Measurements from ENCODE around the gene CBL.
"Not testable (repeated sequence)": the region's sequence is repeated elsewhere in the genome, so short reads cannot be mapped to it uniquely, and the experiment has no call there.

The CBL gene

DNA sequence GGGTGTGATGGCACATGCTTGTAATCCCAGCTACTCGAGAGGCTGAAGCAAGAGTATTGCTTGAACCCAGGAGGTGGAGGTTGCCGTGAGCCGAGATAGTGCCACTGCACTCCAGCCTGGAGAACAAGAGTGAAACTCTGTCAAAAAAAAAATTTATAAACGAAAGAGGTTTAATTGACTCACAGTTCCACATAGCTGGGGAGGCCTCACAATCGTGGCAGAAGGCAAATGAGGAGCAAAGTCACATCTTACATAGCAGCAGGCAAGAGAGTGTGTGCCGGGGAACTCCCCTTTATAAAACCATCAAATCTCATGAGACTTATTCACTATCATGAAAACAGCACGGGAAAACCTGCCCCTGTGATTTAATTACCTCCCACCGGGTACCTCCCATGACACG is 21.7 kb upstream of the CBL start:
- DNase-seq (ENCODE audit: low read depth in 2 of 3, low spot score in 2 of 3): not testable (repeated sequence)

DNA sequence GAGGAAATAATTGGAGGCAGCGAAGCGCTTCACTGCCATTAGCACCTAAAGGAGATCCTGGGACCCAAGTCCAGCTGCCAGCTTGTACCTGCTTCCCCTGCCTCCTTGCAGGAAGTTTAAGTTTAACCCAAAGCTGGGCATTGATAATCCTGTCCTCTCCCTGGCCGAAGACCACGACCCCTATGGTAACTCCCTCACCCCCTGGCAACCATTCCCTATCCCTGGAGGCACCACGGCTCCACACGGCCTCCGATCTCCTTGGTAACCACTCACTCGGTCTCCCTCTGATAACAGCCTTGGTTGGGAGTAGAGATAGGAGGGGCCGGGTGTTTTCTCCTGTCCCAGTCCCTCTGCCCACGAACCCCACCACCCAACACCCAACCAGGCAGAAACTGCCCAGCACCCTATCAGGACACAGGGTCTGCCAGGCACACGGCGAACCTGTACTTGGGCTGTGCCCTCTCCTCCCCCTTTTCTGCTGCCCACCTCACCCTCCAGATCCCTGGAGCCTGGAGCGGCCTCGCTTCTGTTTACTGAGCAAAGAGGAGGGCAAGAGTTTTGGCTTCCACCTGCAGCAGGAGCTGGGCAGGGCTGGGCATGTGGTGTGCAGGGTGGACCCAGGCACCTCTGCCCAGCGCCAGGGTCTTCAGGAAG is 20.0 kb upstream of the CBL start:
- DNase-seq (ENCODE audit: low read depth in 2 of 3, low spot score in 2 of 3): no peak

DNA sequence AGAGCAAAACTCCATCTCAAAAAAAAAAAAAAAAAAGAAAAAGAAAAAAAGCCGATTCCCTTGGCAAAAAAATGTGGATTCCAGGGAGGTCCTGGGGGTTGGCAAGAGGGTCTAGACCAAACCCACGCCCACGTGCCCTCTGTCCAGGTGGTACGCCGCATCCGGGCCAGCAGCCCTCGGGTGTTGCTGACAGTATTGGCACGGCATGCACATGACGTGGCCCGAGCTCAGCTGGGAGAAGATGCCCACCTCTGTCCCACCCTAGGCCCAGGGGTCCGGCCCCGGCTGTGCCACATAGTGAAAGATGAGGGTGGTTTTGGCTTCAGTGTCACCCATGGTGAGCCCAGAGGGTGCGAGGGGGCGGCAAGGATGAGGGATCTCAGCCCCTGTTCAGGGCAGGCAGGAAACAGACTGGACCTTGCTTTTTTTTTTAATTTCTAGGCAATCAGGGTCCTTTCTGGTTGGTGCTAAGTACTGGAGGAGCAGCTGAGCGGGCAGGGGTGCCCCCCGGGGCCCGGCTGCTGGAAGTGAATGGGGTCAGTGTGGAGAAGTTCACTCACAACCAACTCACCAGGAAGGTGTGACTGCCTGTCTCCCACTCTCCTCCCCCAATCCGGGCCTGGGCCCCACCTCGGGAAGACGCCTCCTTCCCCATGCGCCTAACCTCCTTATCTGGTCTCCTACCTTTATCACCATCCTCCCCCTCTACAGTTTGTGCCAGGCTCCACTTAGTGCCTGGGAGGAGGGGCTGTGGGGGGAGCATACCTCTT is 18.8 kb upstream of the CBL start:
- no peak for DNase-seq (ENCODE audit: low read depth in 2 of 3, low spot score in 2 of 3)

DNA sequence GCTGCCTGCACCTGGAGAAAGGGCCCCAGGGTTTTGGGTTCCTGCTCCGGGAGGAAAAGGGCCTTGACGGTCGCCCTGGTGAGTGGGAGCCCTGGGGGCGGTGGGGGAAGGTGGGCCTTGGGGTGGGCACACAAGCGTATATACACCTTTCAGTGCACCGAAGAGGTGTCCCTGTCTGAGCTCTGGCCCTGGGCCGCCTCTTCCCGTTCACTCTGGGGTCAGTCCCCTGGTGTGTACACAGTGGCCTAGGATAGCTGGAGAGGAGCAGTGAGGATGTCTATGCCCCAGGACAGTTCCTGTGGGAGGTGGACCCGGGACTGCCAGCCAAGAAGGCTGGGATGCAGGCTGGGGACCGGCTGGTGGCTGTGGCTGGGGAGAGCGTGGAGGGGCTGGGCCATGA is 18.1 kb upstream of the CBL start:
- no peak for DNase-seq (ENCODE audit: low read depth in 2 of 3, low spot score in 2 of 3)

DNA sequence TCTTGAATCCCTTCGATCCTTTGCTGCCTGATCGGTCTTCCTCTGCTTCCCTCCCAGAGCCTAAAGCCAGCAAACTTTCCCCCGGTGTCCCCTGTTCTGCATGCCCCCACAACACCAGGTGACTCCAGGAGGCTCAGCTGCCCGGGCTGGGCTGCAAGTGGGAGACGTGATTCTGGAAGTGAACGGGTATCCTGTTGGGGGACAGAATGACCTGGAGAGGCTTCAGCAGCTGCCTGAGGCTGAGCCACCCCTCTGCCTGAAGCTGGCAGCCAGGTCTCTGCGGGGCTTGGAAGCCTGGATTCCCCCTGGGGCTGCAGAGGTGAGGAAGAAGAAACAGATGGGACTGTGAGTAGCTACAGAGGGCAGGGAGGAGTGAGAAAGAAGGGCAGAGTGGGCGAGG is 17.3 kb upstream of the CBL start:
- no peak for DNase-seq (ENCODE audit: low read depth in 2 of 3, low spot score in 2 of 3)

DNA sequence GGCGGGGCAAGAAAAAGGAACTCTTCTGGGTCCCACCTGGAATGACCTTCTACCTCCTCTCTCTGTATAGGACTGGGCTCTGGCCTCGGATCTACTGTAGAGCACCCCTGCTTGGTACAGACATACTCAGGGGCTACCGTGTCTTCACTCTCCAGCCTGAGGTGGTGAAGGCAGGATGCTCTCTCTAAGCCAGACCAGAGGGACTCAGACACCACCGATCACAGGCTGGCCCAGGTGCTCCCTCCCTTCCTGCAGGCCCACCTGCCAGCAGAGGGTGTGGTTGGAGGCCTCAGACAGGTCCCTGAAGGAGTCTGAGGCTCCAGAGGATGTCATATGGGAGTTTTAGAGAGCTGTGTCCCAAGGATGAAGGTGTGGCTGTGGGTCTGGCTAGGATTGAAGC is 16.7 kb upstream of the CBL start:
- DNase-seq (ENCODE audit: low read depth in 2 of 3, low spot score in 2 of 3): no peak

DNA sequence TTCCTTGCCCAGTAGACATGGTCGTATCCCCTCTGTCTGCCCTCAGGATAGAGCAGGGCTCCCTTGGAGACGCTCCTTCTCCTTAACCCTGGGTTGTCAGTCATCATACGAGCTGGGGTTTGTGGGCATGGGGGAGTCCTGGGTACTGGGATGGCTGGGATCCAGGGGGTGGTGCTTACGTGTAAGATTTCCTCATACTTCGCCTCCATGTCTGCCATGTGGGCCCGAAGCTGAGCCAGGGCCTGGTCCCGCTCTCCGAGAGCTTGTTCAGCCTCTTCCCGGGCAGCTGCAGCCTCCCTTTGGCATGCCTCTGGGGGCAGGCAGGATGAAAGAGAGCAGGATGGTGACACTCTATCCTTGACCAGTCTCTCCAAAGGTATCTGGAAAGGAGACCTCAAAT is 15.6 kb upstream of the CBL start:
- no peak for DNase-seq (ENCODE audit: low read depth in 2 of 3, low spot score in 2 of 3)

DNA sequence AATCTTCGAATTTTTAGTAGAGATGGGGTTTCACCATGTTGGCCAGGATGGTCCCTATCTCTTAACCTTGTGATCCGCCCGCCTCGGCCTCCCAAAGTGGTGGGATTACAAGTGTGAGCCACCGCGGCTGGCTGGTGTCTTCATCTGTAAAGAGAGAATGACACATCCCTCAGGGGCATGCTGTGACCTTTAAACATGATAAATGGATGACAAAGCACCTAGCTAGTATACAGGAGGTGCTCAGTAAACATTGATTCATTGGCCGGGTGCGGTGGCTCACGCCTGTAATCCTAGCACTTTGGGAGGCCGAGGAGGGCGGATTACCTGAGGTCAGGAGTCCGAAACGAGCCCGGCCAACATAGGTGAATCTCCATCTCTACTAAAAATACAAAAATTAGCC is 14.9 kb upstream of the CBL start:
- DNase-seq (ENCODE audit: low read depth in 2 of 3, low spot score in 2 of 3): not testable (repeated sequence)

DNA sequence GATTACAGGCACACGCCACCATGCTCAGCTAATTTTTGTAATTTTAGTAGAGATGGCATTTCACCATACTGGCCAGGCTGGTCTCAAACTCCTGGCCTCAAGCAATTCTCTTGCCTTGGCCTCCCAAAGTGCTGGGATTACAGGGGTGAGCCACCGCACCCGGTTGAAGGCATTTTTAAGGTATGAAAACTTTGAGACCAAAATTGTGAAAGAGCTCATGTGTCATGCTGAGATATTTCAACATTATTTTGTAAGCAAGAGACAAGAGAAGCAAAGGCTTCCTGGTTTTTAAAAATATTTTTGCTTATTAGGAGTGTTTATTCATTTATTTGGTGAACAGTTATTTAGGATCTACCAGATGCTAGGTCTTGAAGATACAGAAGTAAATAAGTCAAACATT is 14.0 kb upstream of the CBL start:
- no peak for DNase-seq (ENCODE audit: low read depth in 2 of 3, low spot score in 2 of 3)

DNA sequence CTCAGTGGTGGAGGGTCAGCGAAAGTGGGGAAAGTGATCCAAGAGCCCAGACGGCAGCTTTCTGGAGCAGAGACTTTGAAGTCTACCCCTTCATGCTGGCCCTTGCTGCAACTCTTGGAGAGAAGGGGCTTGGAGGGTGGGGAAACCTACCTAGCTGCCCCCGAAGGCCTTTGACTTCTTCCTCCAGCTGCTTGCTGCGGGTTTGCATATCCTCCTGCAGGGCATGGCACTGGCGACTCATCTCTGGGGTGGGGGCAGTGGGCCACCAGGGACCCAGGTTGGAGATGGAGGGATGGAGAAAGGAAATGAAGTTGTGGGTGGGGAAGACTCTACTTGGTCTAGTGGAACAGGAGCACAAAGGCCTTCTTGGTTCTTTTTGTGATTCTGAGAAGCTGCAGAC is 13.1 kb upstream of the CBL start:
- DNase-seq (ENCODE audit: low read depth in 2 of 3, low spot score in 2 of 3): no peak

DNA sequence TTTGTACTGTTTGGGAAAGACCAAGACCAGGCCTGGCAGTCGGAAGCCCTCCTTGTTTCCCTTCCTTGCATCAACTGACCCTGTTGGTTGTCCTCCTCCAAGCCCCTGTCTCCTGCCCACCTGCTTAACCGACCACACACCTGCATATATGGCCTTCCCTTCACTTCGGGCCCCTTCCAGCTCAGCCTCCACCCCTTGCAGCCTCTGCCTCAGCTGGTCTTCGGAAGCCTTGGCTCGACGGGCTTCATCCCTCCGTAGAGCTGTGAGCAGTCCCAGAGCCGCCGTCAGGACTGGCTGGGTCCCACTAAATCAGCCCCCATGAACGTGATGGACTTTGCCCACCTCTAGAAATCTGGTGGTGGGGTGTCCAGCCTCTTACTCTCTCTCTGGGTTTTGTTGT is 12.5 kb upstream of the CBL start:
- DNase-seq (ENCODE audit: low read depth in 2 of 3, low spot score in 2 of 3): no peak

DNA sequence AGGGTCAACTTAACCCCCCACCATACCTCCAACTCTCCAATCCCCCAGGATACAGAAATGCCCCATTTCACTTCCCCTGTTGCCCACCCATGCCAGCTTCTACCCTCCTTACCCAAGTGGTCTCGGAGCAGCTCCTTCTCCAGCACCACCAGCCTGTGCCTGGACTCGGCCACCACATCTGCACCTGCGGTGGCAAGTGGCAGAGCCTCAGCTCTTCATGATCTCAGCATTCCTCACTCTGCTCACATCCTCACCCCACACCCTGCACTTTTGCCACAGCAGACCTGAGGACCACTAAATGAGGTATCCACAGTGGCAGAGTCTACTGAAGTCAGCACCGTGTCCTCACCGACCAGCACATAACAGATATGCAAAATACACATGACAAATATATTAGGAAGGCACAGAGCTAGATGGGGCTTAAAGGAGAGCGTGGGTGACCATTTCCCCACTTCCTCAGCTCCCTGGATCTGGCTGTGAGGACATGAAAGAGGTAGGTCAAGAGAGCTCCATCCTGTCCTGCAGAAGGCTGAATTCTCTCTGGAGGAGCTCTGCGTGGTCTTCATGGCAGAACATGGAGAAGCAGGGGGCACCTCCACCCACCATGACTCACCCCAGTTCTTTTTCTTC is 11.2 kb upstream of the CBL start:
- DNase-seq (ENCODE audit: low read depth in 2 of 3, low spot score in 2 of 3): no peak

DNA sequence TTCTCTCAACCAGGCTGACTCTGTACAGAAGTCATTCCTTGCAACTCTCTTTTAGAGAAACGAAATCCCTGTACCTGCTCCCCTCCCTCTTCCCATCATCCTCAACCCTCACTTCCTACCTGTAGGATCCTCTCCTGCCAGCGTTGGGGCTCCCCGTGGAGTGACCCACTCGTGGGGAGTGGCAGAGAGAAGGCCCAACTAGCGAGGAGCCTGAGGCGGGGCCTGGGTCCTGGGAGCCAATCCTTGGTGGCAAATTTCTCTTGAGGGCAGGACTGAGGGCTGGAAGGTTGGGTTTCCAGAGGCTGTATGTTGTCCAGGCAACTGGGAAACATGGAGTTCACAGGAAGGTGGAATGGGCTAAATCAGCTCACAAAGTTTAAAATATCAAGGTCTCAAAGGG is 10.5 kb upstream of the CBL start:
- no peak for DNase-seq (ENCODE audit: low read depth in 2 of 3, low spot score in 2 of 3)

DNA sequence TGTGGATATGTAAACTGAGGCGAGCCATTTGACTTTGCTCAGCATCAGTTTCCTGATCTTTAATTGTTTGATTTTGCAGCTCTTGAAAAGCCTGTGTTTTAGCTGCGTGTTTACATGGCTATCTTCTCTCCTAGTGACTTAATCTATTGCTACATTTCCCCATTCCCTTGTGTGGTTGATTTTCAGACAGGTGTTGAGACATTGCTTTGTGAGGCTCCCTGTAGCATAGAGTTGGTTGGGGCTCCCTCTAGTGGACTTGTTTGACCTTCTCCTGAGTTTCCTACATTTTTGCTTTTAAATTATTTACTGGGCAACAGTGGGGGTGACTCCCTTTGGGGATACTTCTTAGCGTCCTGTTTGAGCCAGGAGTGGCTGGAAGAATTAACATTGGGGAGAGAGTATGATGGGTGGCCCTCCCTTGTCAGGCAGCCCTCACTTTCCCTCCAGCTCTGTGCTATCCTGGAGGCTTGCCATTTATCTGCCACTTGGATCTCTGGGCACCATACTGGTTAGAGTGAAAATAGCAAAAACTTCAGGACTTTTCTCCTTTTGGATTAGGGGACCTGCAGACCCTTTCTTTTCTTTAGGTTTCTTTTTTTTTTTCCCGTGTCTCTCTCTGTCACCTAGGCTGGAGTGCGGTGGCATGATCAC is 9.2 kb upstream of the CBL start:
- DNase-seq (ENCODE audit: low read depth in 2 of 3, low spot score in 2 of 3): peak in 2 of 3 experiments; percentile 17 to 30

DNA sequence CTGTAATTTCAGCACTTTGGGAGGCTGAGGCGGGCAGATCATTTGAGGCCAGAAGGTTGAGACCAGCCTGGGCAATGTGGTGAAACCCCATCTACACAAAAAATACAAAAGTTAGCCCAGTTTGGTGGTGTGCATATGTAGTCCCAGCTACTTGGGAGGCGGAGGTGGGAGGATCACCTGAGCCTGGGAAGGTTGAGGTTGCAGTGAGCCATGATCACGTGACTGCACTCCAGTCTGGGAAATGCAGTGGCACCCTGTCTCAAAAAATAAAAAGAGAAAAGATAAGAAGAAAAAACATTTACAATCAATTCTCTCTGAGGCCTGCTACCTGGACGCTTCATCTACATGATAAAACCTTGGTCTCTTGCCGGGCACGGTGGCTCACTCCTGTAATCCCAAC is 7.2 kb upstream of the CBL start:
- DNase-seq (ENCODE audit: low read depth in 2 of 3, low spot score in 2 of 3): no peak

DNA sequence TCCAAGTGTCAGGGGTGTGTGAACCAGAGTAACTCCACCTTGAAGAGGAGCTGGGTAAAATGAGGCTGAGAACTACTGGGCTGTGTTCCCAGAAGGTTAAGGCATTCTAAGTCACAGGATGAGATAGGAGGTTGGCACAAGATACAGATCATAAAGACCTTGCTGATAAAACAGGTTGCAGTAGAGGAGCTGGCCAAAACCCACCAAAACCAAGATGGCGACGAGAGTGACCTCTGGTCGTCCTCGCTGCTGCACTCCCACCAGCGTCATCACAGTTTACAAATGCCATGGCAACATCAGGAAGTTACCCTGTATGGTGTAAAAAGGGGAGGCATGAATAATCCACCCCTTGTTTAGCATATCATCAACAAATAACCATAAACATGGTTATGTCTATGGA is 4.9 kb upstream of the CBL start:
- not testable (repeated sequence) for DNase-seq (ENCODE audit: low read depth in 2 of 3, low spot score in 2 of 3)

DNA sequence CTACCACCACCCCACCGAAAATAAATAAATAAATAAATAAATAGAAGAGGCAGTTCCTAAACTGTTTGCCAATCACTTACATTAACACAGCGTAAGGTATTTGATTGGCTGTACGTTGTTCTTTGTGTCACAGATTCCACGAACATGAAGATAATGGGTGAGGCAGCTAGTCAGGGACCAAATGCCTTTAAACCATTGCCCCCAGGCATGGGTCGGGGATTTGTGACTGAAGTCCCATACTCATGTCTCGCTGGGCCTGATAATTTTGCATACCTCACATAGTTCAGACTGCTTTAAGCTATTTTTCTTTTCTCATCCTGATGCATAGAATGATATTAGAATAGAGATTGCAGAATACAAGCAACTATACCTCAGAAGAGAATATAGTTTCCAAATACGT is 3.6 kb upstream of the CBL start:
- no peak for DNase-seq (ENCODE audit: low read depth in 2 of 3, low spot score in 2 of 3)

DNA sequence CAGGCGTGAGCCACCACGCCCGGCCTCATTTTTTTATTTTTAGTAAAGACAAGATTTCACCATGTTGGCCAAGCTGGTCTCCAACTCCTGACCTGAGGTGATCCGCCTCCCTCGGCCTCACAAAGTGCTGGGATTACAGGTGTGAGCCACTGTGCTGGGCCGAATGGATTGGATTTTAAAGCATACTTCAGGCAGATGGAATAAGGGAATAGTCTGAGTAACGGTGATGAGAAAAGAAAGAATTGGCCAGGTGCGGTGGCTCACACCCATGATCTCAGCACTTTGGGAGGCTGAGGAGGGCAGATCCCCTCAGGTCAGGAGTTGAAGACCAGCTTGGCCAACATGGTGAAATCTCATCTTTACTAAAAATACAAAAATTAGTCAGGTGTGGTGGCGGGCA is 2.1 kb upstream of the CBL start:
- DNase-seq (ENCODE audit: low read depth in 2 of 3, low spot score in 2 of 3): no peak

DNA sequence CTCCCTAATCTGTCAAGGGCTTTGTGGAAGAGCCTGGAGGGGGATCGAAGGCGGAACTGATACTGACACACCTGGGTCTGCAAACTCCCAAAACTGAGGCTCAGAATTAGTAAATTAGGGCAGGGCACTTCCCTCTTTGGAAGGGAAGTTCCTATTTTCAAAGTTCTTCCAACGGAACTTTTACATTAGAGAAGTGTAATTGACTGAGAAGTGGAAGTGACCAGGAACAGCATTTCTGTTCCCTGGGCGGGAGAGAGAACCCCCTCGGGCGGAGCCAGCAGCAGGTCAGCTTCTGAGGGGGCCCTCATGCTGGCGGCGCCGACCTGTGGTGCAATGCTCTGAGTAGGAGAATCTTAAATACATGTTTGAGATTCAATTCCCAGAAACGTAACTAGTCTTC is 1.1 kb upstream of the CBL start:
- no peak for DNase-seq (ENCODE audit: low read depth in 2 of 3, low spot score in 2 of 3)

DNA sequence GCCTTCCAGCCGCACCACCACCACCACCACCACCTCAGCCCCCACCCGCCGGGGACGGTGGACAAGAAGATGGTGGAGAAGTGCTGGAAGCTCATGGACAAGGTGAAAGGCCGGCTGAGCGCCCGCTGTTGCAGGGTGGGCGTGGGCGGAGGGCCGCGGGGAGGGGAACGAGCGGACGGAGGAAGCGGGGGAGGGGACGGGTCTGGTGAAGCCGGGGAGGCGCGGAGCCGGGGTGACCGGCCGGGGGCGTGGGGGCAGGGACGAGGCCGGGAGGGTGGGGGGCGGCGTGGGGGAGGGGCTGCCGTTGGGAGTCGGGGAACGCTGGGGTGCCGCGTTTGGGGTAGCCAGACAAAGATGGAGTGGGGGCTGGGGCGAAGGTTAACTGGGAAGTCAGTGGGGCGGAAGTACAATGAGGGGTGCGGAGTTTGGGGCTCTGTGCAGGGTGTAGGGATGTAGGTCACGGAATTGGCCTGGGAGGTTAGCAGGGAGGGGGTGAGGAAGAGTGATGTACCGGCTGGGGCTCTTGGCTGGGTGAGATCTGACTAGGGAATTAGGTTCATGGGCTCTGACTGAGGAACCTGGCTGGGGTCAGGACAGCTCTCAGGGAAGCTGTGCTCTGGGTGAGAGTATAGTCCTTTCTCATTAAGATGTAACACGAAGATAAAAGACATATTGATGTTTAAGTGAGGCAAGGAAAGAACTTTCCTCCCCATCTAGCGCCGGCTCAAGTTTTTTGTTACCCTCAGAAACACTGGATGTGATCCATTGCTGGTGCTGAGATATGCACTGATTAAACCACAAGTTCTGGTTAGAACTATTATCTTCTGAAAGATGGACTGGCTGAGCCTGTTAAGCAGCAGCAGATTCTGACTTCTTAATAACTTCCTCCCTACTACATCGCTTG is 624 bp downstream of the CBL start:
- DNase-seq (ENCODE audit: low read depth in 2 of 3, low spot score in 2 of 3): peak; percentile 26 to 49 (median 36)

DNA sequence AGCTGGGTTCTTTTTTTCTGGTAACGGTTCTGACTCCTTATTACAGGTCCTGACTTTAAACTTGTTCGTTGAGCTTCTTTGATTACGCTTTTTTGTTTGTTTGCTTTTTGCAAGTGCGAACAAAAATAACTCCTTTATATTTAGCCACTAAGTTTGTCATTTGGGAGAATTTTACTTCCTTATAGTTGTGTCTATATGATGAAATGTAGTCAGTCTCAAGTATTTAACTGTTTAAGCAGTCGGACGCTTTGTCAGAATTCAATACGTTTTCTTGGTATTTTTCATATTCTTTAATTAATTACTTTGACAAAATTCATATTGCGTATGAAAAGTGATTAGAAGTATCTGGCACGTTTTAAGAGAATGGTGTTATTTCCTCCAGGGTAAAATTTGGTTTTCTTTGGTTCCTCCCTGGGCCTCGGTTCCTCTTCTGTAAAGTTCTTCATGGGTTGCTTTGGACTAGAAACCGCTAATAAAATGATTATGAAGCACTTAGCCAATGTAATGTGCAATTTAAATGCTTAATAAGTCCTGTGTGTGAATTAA is 1.3 kb downstream of the CBL start:
- DNase-seq (ENCODE audit: low read depth in 2 of 3, low spot score in 2 of 3): no peak
